ENCODE data around the gene TMEM273. TPM values are rescaled to one million over a fixed set of nuclear protein-coding genes. Genes with fewer than 3 reads are reported as not detected.

Gene TMEM273
- total and polyA plus RNA-seq, 2 of the 4 experiments (the other 2 are of a cell fraction): not detected

DNA sequence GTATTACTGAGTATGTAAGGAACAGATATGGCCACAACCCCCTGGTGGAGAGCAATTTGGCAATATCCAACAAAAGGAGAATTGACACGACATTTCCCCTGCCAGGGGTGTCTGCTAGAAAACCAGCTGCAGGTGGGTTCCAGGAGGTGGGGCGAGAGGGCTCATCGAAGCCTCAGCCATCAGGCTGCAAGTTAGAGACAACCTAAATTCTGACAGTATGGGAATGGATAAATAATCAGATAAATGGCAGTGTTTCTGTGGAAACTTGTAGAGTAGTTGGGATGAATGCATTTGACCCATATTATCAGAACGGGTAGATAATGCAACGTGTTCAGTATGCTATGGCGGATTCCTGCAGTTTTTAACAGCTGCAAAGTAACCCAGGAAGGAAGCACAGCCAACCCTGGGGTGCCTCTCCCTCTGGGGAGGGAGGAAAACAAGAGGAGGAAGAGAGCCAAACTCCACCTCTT lies 3.5 kb downstream of the TMEM273 start:
- Histone ChIP-seq H3K9me1 (ENCODE audit: insufficient read depth, low read length) (peaks cover 6% of the 10 kb centered on the region; the same call in 1 of the 2 replicates), H3K4ac (ENCODE audit: low read depth, low read length) (no peak overlapping the region), H2AK5ac (ENCODE audit: low read depth, low read length) (no peak overlapping the region), H3K9ac (ENCODE audit: low read depth, low read length) (no peak overlapping the region), H3K79me1 (ENCODE audit: low read depth in 1 of 2, low read length in 2 of 2) (no peaks in the 10 kb centered on the region), H3K36me3 (ENCODE audit: control insufficient read depth, insufficient read depth, low read length) (no peaks in the 10 kb centered on the region), H4K5ac (ENCODE audit: low read depth, low read length) (no peak overlapping the region), H3K27ac (ENCODE audit: insufficient read depth, low read length) (no peak overlapping the region), H4K20me1 (ENCODE audit: insufficient read depth, low read length) (no peaks in the 10 kb centered on the region), H3K14ac (replicated peaks; ENCODE audit: low read depth, low read length) (no peak overlapping the region), H3K9me3 (ENCODE audit: control insufficient read depth, insufficient read depth, low read length) (no peaks in the 10 kb centered on the region), H3K4me1 (ENCODE audit: control insufficient read depth, insufficient read depth, low read length) (no peaks in the 10 kb centered on the region; the same call in 1 of the 2 replicates), H2BK20ac (ENCODE audit: low read depth, low read length) (no peak overlapping the region), H2AK9ac (replicated peaks; ENCODE audit: low read depth, low read length, poor library complexity) (no peak overlapping the region), H4K8ac (ENCODE audit: low read depth in 2 of 2, low read length in 2 of 2) (no peak overlapping the region), H3K4me3 (ENCODE audit: insufficient read depth, low read depth, low read length) (no peak overlapping the region), H2BK15ac (ENCODE audit: low read depth, low read length) (no peak overlapping the region), H3K18ac (ENCODE audit: low read depth, low read length) (no peak overlapping the region), H2AFZ (replicated peaks; ENCODE audit: low read length, poor library complexity) (no peak overlapping the region), H4K91ac (ENCODE audit: insufficient read depth, low read depth, low read length) (no peak overlapping the region), H2BK120ac (ENCODE audit: low read depth, low read length) (no peak overlapping the region), H2BK5ac (ENCODE audit: low read depth, low read length, poor library complexity, severe bottlenecking) (no peak overlapping the region), H3K27me3 (ENCODE audit: control insufficient read depth, insufficient read depth, low read length) (no peaks in the 10 kb centered on the region), H3K23ac (ENCODE audit: low read depth, low read length) (no peak overlapping the region), H3K56ac (ENCODE audit: extremely low read depth, insufficient read depth, low read length) (no peak overlapping the region), H3K4me2 (ENCODE audit: low read depth, low read length) (no peak overlapping the region)
- in situ Hi-C loops (cut with MboI; ENCODE audit: low sequenced_read_pairs) (no loop called here), intact Hi-C loops (cut with micrococcal nuclease) (no loop called here), dilution Hi-C loops (cut with HindIII; ENCODE audit: low sequenced_read_pairs, unreplicated experiment) (no loop called here)
- BruUV-seq (replicated peaks): no TSS peak
- TF ChIP-seq RFX5 (IDR thresholded peaks at IDR 0.05; ENCODE audit: low read depth, low read length) (no peak), FOS (IDR thresholded peaks at IDR 0.05; ENCODE audit: low read depth, low read length) (no peak), MAFK (IDR thresholded peaks at IDR 0.05; ENCODE audit: low read depth, low read length) (no peak), BHLHE40 (IDR thresholded peaks at IDR 0.05; ENCODE audit: low read depth, low read length) (no peak), NFE2L2 (IDR thresholded peaks at IDR 0.05; ENCODE audit: low read depth, low read length) (no peak), MXI1 (IDR thresholded peaks at IDR 0.05; ENCODE audit: borderline replicate concordance, low read depth, low read length) (no peak), MAZ (IDR thresholded peaks at IDR 0.05; ENCODE audit: borderline replicate concordance, low read depth, low read length) (no peak), CEBPB (IDR thresholded peaks at IDR 0.05; ENCODE audit: low read depth, low read length) (no peak), POLR2A (IDR thresholded peaks at IDR 0.05; ENCODE audit: low read depth, low read length) (no peak), RAD21 (IDR thresholded peaks at IDR 0.05; ENCODE audit: low read length) (no peak), CHD1 (IDR thresholded peaks at IDR 0.05; ENCODE audit: low read depth, low read length) (no peak)
- TF ChIP-seq, protein P1, sequence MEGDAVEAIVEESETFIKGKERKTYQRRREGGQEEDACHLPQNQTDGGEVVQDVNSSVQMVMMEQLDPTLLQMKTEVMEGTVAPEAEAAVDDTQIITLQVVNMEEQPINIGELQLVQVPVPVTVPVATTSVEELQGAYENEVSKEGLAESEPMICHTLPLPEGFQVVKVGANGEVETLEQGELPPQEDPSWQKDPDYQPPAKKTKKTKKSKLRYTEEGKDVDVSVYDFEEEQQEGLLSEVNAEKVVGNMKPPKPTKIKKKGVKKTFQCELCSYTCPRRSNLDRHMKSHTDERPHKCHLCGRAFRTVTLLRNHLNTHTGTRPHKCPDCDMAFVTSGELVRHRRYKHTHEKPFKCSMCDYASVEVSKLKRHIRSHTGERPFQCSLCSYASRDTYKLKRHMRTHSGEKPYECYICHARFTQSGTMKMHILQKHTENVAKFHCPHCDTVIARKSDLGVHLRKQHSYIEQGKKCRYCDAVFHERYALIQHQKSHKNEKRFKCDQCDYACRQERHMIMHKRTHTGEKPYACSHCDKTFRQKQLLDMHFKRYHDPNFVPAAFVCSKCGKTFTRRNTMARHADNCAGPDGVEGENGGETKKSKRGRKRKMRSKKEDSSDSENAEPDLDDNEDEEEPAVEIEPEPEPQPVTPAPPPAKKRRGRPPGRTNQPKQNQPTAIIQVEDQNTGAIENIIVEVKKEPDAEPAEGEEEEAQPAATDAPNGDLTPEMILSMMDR (conservative IDR thresholded peaks at IDR 0.05; ENCODE audit: low read depth, low read length): no peak
- TF ChIP-seq, protein P2, sequence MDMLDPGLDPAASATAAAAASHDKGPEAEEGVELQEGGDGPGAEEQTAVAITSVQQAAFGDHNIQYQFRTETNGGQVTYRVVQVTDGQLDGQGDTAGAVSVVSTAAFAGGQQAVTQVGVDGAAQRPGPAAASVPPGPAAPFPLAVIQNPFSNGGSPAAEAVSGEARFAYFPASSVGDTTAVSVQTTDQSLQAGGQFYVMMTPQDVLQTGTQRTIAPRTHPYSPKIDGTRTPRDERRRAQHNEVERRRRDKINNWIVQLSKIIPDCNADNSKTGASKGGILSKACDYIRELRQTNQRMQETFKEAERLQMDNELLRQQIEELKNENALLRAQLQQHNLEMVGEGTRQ (IDR thresholded peaks at IDR 0.05; ENCODE audit: low read depth, low read length): no peak
- TF ChIP-seq, protein P3, sequence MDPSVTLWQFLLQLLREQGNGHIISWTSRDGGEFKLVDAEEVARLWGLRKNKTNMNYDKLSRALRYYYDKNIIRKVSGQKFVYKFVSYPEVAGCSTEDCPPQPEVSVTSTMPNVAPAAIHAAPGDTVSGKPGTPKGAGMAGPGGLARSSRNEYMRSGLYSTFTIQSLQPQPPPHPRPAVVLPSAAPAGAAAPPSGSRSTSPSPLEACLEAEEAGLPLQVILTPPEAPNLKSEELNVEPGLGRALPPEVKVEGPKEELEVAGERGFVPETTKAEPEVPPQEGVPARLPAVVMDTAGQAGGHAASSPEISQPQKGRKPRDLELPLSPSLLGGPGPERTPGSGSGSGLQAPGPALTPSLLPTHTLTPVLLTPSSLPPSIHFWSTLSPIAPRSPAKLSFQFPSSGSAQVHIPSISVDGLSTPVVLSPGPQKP (IDR thresholded peaks at IDR 0.05; ENCODE audit: borderline replicate concordance, low read depth, low read length): no peak
- POLR2A ChIA-PET (ENCODE audit: unreplicated experiment): no interaction called here
- WGBS, 2 experiments (ENCODE audit: extremely low coverage in 2 of 2, insufficient read length in 1 of 2): 94% methylated on average over 3 of the region's 6 CpGs; no CpG with 5 or more reads in 1 of the 2 experiments
- ATAC-seq (ENCODE audit: low read depth): no peak
- no peak for DNase-seq
- CTCF ChIA-PET: no interaction called here
